Measurements from ENCODE around the gene PLXDC2. TPM values are rescaled to one million over a fixed set of nuclear protein-coding genes. Genes with fewer than 3 reads are reported as not detected.

PLXDC2 gene
- total and polyA plus RNA-seq, 10 of the 15 experiments (the other 5 are each of a cell fraction or from before 2014, with no cell fraction given), result 0.05 to 1.8 (median 0.14) TPM; not detected in 2

DNA sequence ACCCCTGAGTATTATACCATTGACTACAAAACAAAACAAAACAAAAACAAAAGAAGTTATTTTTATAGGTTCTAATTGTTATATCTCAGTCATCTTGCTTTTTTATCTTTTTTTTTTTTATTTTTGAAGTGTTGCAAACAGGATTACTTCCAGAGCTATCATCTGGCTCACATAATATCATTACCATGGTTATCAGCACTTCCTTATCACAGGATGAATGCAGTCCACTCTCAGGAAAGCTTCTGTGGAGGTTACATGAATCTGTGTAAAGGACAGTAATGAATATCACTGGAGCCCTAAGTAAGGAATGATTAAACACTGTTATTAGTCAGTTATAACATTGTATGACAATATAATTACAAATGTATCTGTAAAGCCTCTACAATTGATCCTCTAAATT, 451.5 kb downstream of the PLXDC2 start:
- no peak overlapping the region for H3K9ac ChIP-seq (ENCODE audit: control insufficient read depth, insufficient read depth, low read length)
- in situ Hi-C loops (cut with MboI), result no loop called here
- H3K27ac ChIP-seq (ENCODE audit: control insufficient read depth, insufficient read depth), result no peak overlapping the region
- no peak for FAIRE-seq
- no peak overlapping the region for H3K4me3 ChIP-seq
- POLR2A ChIA-PET, result no interaction called here
- ATAC-seq, result no peak
- no peak overlapping the region for H3K4me2 ChIP-seq (ENCODE audit: control insufficient read depth, insufficient read depth)
- H3K4me1 ChIP-seq (ENCODE audit: control insufficient read depth, insufficient read depth, low read length), result no peaks in the 10 kb centered on the region
- no peaks in the 10 kb centered on the region for H3K27me3 ChIP-seq (replicated peaks in 1 of 2; ENCODE audit: control insufficient read depth in 2 of 2, insufficient read depth in 2 of 2, low read length in 1 of 2)
- H3K79me2 ChIP-seq (ENCODE audit: control insufficient read depth, insufficient read depth, low read length), result no peaks in the 10 kb centered on the region
- BruUV-seq (replicated peaks), result no TSS peak
- RAD21 ChIA-PET (ENCODE audit: unreplicated experiment), result no interaction called here
- H3K9me3 ChIP-seq (replicated peaks; ENCODE audit: control insufficient read depth, insufficient read depth, low read length), result no peaks in the 10 kb centered on the region
- H3K36me3 ChIP-seq (ENCODE audit: control insufficient read depth in 2 of 2, insufficient read depth in 2 of 2, low read length in 1 of 2), result no peaks in the 10 kb centered on the region
- SMC1A ChIA-PET (ENCODE audit: uncharacterized antibody, unreplicated experiment), result no interaction called here
- CTCF ChIA-PET, result no interaction called here
- no peak for DNase-seq (ENCODE audit: low read depth, low spot score)
- H2AFZ ChIP-seq (ENCODE audit: control insufficient read depth, low read depth, low read length), result no peak overlapping the region
- intact Hi-C loops (cut with micrococcal nuclease; ENCODE audit: unreplicated experiment), result no loop called here
- H4K20me1 ChIP-seq (ENCODE audit: control insufficient read depth, insufficient read depth), result no peaks in the 10 kb centered on the region
- TF ChIP-seq, protein P1, sequence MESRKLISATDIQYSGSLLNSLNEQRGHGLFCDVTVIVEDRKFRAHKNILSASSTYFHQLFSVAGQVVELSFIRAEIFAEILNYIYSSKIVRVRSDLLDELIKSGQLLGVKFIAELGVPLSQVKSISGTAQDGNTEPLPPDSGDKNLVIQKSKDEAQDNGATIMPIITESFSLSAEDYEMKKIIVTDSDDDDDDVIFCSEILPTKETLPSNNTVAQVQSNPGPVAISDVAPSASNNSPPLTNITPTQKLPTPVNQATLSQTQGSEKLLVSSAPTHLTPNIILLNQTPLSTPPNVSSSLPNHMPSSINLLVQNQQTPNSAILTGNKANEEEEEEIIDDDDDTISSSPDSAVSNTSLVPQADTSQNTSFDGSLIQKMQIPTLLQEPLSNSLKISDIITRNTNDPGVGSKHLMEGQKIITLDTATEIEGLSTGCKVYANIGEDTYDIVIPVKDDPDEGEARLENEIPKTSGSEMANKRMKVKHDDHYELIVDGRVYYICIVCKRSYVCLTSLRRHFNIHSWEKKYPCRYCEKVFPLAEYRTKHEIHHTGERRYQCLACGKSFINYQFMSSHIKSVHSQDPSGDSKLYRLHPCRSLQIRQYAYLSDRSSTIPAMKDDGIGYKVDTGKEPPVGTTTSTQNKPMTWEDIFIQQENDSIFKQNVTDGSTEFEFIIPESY (IDR thresholded peaks at IDR 0.05), result no peak
- TF ChIP-seq MTA2 (IDR thresholded peaks at IDR 0.05; ENCODE audit: low read depth) (no peak), NBN (IDR thresholded peaks at IDR 0.05) (no peak), DPF2 (IDR thresholded peaks at IDR 0.05) (no peak), ZNF687 (IDR thresholded peaks at IDR 0.05) (no peak), CHD1 (IDR thresholded peaks at IDR 0.05; ENCODE audit: low read depth, low read length) (no peak), SUZ12 (IDR thresholded peaks at IDR 0.05; ENCODE audit: unreplicated experiment) (no peak), MXI1 (IDR thresholded peaks at IDR 0.05; ENCODE audit: low read depth, low read length) (no peak), NFYA (IDR thresholded peaks at IDR 0.05; ENCODE audit: borderline replicate concordance, low read depth, low read length) (no peak), TCF7 (IDR thresholded peaks at IDR 0.05; ENCODE audit: borderline replicate concordance) (no peak), FOS (IDR thresholded peaks at IDR 0.05; ENCODE audit: borderline replicate concordance, extremely low read depth, insufficient read length) (no peak), HDGF (IDR thresholded peaks at IDR 0.05) (no peak), RELA (IDR thresholded peaks at IDR 0.05; ENCODE audit: borderline replicate concordance, partially characterized antibody) (no peak)
- TF ChIP-seq, protein P2, sequence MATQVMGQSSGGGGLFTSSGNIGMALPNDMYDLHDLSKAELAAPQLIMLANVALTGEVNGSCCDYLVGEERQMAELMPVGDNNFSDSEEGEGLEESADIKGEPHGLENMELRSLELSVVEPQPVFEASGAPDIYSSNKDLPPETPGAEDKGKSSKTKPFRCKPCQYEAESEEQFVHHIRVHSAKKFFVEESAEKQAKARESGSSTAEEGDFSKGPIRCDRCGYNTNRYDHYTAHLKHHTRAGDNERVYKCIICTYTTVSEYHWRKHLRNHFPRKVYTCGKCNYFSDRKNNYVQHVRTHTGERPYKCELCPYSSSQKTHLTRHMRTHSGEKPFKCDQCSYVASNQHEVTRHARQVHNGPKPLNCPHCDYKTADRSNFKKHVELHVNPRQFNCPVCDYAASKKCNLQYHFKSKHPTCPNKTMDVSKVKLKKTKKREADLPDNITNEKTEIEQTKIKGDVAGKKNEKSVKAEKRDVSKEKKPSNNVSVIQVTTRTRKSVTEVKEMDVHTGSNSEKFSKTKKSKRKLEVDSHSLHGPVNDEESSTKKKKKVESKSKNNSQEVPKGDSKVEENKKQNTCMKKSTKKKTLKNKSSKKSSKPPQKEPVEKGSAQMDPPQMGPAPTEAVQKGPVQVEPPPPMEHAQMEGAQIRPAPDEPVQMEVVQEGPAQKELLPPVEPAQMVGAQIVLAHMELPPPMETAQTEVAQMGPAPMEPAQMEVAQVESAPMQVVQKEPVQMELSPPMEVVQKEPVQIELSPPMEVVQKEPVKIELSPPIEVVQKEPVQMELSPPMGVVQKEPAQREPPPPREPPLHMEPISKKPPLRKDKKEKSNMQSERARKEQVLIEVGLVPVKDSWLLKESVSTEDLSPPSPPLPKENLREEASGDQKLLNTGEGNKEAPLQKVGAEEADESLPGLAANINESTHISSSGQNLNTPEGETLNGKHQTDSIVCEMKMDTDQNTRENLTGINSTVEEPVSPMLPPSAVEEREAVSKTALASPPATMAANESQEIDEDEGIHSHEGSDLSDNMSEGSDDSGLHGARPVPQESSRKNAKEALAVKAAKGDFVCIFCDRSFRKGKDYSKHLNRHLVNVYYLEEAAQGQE (IDR thresholded peaks at IDR 0.05; ENCODE audit: low read depth, low read length), result no peak
